ENCODE data around the gene CHD3. TPM values are rescaled to one million over a fixed set of nuclear protein-coding genes. Genes with fewer than 3 reads are reported as not detected.

Gene CHD3
- total and polyA plus RNA-seq, 2 of the 13 experiments (the other 11 are each of a cell fraction or from before 2014, with no cell fraction given) = 2.7 to 3.7 TPM

- TF ChIP-seq MAFF (IDR thresholded peaks at IDR 0.05; ENCODE audit: low read depth, low read length) (no peak), HNRNPH1 (optimal IDR thresholded peaks at IDR 0.05; ENCODE audit: low read depth, low read length) (peak; percentile 50), LBX2 (CRISPR knock-in tag; IDR thresholded peaks at IDR 0.05; ENCODE audit: borderline replicate concordance) (no peak), RAD51 (IDR thresholded peaks at IDR 0.05; ENCODE audit: borderline replicate concordance) (no peak), HOXA5 (CRISPR knock-in tag; IDR thresholded peaks at IDR 0.05) (0 out of 2 replicates have a peak, but pooled peaks have one; percentile 29), RXRA (CRISPR knock-in tag; IDR thresholded peaks at IDR 0.05) (peak; percentile 94), ZNF605 (CRISPR knock-in tag; IDR thresholded peaks at IDR 0.05) (0 out of 2 replicates have a peak, but pooled peaks have one; percentile 17), STAT6 (CRISPR knock-in tag; IDR thresholded peaks at IDR 0.05; ENCODE audit: borderline replicate concordance) (no peak), SALL1 (CRISPR knock-in tag; IDR thresholded peaks at IDR 0.05) (peak; percentile 23; the same call in 1 of the 2 replicates), HNRNPL (IDR thresholded peaks at IDR 0.05; ENCODE audit: low read depth, low read length) (peak; percentile 79), ZNF740 (CRISPR knock-in tag; IDR thresholded peaks at IDR 0.05) (no peak), ATF7-NPFF (CRISPR knock-in tag; IDR thresholded peaks at IDR 0.05; ENCODE audit: low read depth) (no peak), ZFP82 (CRISPR knock-in tag; IDR thresholded peaks at IDR 0.05; ENCODE audit: borderline replicate concordance) (no peak), ZNF773 (CRISPR knock-in tag; IDR thresholded peaks at IDR 0.05; ENCODE audit: borderline replicate concordance) (no peak), ZNF687 (CRISPR knock-in tag; IDR thresholded peaks at IDR 0.05) (peak; percentile 61), NR2F1 (CRISPR knock-in tag; IDR thresholded peaks at IDR 0.05) (0 out of 4 replicates have a peak, but pooled peaks of 1 of the 2 experiments have one; percentile 55), PHF20 (CRISPR knock-in tag; IDR thresholded peaks at IDR 0.05) (no peak), MEF2D (CRISPR knock-in tag; IDR thresholded peaks at IDR 0.05) (no peak), RFXAP (CRISPR knock-in tag; IDR thresholded peaks at IDR 0.05; ENCODE audit: borderline replicate concordance) (no peak), ZGPAT (CRISPR knock-in tag; IDR thresholded peaks at IDR 0.05) (0 out of 2 replicates have a peak, but pooled peaks have one; percentile 20)
These were observed 772 bp downstream of the CHD3 start (continued) for GRCh38 chr17:7889166-7889955.
